Spleen (tissue), 7 donors: Measurements from ENCODE around the gene BTBD3.

Experiments used
- CTCF ChIP-seq, 11 experiments: fragments of 200-600 bp in 7 of 11; fragments of 450-650 bp in 4 of 11; sonication (generic) in 4 of 11; IDR thresholded peaks in 8 of 11; conservative IDR thresholded peaks in 3 of 11; 1 replicate in 7 of 11; 2 replicates in 4 of 11; pipeline versions ENCODE4 v1.4.0 to v1.8.0; 2016 to 2021; ENCODE audit warnings: antibody characterized with exemption in 11 of 11, inconsistent platforms in 4 of 11, mild to moderate bottlenecking in 1 of 11
- POLR2A ChIP-seq, 3 donors: fragments of 450-650 bp; IDR thresholded peaks; one replicate each; pipeline ENCODE4 v1.5.1; 2017; ENCODE audit warnings: antibody characterized with exemption in 3 of 3, mild to moderate bottlenecking in 1 of 3
- donor health status: DM: no; HTN: no; CAD: no; lungs with moderate emphysema.
- donor health status: DM: no; HTN: no; CAD: no.
- donor health status: DM: no; HTN: no; CAD: no.

- TF ChIP-seq POLR2A (IDR thresholded peaks at IDR 0.05), result no peak
- TF ChIP-seq CTCF (IDR thresholded peaks at IDR 0.05 in 8 of 11, conservative IDR thresholded peaks at IDR 0.05 in 3 of 11), result no peak
Observed at GRCh38 chr20:11918391-11918845, 725 bp downstream of the BTBD3 start.
